Measurements from ENCODE around the gene HOXC5. TPM values are rescaled to one million over a fixed set of nuclear protein-coding genes. Genes with fewer than 3 reads are reported as not detected.

The HOXC5 gene
- polyA plus RNA-seq, 1 donor: 1.8 TPM

DNA sequence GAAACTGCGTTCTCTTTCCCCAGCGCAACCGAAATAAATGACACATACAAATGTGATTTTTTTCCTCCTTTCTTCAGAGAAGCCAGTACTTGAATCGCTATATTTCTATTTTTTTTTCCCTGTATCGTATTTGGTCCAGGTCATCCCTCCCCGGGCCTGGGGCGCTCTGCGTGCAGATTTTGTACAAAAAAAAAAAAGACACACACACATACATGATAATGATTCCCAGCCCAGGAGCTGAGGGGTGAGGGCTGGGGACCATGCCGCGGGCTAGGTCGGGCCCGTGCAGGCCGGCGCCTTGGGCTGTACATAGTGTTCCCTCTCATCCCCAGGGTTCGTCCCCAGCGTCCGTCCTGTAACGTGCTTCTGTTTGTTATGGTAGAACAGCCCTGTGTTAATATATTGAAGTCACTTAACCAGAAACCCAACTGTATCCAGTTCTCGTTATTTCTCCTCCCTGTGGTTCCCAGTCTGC is 29.9 kb upstream of the HOXC5 start:
- no peak for DNase-seq
- no CpG with 5 or more reads among the region's 19 CpGs for WGBS (ENCODE audit: insufficient coverage, low lambda C conversion rate)
- Histone ChIP-seq H3K27ac (ENCODE audit: low read length) (no peak overlapping the region), H3K36me3 (ENCODE audit: control insufficient read depth, insufficient read depth, low read length) (no peaks in the 10 kb centered on the region), H3K4me1 (ENCODE audit: control insufficient read depth, insufficient read depth, low read length) (peaks cover 30% of the 10 kb centered on the region), H3K4me3 (ENCODE audit: low read length) (no peak overlapping the region), H3K9me3 (ENCODE audit: control insufficient read depth, low read depth, low read length) (peaks cover 10% of the 10 kb centered on the region), H3K27me3 (ENCODE audit: control insufficient read depth, insufficient read depth, low read length) (peaks cover 97% of the 10 kb centered on the region)

DNA sequence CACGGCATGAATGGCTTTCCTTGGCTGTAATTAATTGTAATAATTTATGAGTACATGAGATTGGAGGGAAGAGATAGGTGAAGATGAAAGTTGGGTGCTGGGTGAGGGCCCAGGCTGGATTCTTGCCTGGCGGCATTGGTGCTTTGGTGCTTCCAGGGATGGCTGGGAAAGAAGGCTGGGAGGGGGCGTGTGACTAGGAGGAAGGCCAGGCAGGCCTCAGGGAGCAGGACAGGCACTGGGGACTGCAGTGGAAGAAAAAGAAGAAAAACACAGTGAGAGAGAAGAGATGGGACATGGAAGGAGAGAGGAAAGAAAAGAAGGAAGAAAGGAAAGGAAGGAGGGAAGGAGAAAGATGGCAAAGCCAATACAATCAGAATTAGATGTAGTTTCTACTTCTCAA is 29.2 kb upstream of the HOXC5 start:
- 90% methylated on average over 2 of the region's 3 CpGs for WGBS (ENCODE audit: insufficient coverage, low lambda C conversion rate)
- Histone ChIP-seq H3K9me3 (ENCODE audit: control insufficient read depth, low read depth, low read length) (peaks cover 11% of the 10 kb centered on the region), H3K4me3 (ENCODE audit: low read length) (no peak overlapping the region), H3K36me3 (ENCODE audit: control insufficient read depth, insufficient read depth, low read length) (no peaks in the 10 kb centered on the region), H3K27me3 (ENCODE audit: control insufficient read depth, insufficient read depth, low read length) (peaks cover 96% of the 10 kb centered on the region), H3K27ac (ENCODE audit: low read length) (no peak overlapping the region), H3K4me1 (ENCODE audit: control insufficient read depth, insufficient read depth, low read length) (peaks cover 36% of the 10 kb centered on the region)
- no peak for DNase-seq

- H3K27ac ChIP-seq (ENCODE audit: low read length): no peak overlapping the region
- no peak overlapping the region for H3K4me3 ChIP-seq (ENCODE audit: low read length)
- H3K27me3 ChIP-seq (ENCODE audit: control insufficient read depth, insufficient read depth, low read length): peaks cover 95% of the 10 kb centered on the region
- WGBS (ENCODE audit: insufficient coverage, low lambda C conversion rate): 91% methylated on average over 6 of the region's 20 CpGs
- no peaks in the 10 kb centered on the region for H3K36me3 ChIP-seq (ENCODE audit: control insufficient read depth, insufficient read depth, low read length)
- H3K4me1 ChIP-seq (ENCODE audit: control insufficient read depth, insufficient read depth, low read length): peaks cover 38% of the 10 kb centered on the region
- DNase-seq: no peak
- peaks cover 12% of the 10 kb centered on the region for H3K9me3 ChIP-seq (ENCODE audit: control insufficient read depth, low read depth, low read length)
Measured at GRCh38 chr12:54004063-54004840, 28.6 kb upstream of the HOXC5 start.

DNA sequence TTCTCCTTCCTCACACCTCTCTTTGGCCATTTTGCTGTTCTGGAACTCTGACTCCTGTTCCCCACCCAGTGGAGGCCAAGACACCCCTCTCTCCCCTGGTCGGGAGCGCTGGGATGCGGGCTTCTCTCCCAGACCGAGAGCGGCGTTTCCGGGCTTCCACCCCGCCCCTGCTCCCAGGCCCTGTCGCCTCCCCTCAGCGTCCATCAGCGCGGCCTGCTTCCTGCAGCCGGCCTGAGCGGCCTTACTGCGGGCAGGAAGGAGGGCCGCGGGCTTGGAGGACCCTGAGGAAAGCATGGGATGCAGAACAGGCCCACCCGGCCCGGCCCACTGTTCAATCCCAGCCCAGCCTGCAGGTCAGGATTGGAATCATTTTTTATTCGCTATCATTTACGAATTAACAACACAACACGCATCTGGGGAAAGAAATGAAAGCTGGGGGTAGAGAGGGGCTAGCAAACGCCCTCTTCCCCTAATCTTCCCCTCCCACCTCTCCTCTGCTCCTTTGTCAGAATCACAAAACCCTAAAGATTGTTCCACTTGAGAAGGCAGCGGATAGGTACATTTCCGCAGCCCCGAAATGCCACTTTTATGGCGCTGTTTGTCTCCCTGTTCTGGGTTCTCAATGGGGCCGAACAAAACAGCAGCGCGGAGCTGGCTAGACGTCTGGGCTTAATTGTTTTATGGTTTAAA is 27.9 kb upstream of the HOXC5 start:
- H3K27ac ChIP-seq (ENCODE audit: low read length): no peak overlapping the region
- no peaks in the 10 kb centered on the region for H3K36me3 ChIP-seq (ENCODE audit: control insufficient read depth, insufficient read depth, low read length)
- peak overlapping the region; percentile 12 for H3K4me3 ChIP-seq (ENCODE audit: low read length)
- no peak for DNase-seq
- no CpG with 5 or more reads among the region's 31 CpGs for WGBS (ENCODE audit: insufficient coverage, low lambda C conversion rate)
- peaks cover 11% of the 10 kb centered on the region for H3K9me3 ChIP-seq (ENCODE audit: control insufficient read depth, low read depth, low read length)
- H3K27me3 ChIP-seq (ENCODE audit: control insufficient read depth, insufficient read depth, low read length): peaks cover 95% of the 10 kb centered on the region
- peaks cover 42% of the 10 kb centered on the region for H3K4me1 ChIP-seq (ENCODE audit: control insufficient read depth, insufficient read depth, low read length)

- H3K36me3 ChIP-seq (ENCODE audit: control insufficient read depth, insufficient read depth, low read length): no peaks in the 10 kb centered on the region
- no CpG with 5 or more reads among the region's 26 CpGs for WGBS (ENCODE audit: insufficient coverage, low lambda C conversion rate)
Measured at GRCh38 chr12:54005531-54005852, 27.4 kb upstream of the HOXC5 start.

GRCh38 chr12:54005853-54006558 is 26.8 kb upstream of the HOXC5 start:
- H3K36me3 ChIP-seq (ENCODE audit: control insufficient read depth, insufficient read depth, low read length): no peaks in the 10 kb centered on the region
- DNase-seq: peak; percentile 73 to 79
- 10% methylated on average over 8 of the region's 39 CpGs for WGBS (ENCODE audit: insufficient coverage, low lambda C conversion rate)
- peaks cover 50% of the 10 kb centered on the region for H3K4me1 ChIP-seq (ENCODE audit: control insufficient read depth, insufficient read depth, low read length)
- no peak overlapping the region for H3K27ac ChIP-seq (ENCODE audit: low read length)
- H3K4me3 ChIP-seq (ENCODE audit: low read length): peak overlapping the region; percentile 41
- H3K27me3 ChIP-seq (ENCODE audit: control insufficient read depth, insufficient read depth, low read length): peaks cover 95% of the 10 kb centered on the region
- peaks cover 9% of the 10 kb centered on the region for H3K9me3 ChIP-seq (ENCODE audit: control insufficient read depth, low read depth, low read length)

More at GRCh38 chr12:54005531-54005852, 27.4 kb upstream of the HOXC5 start:
- no peak for DNase-seq
- peak overlapping the region; percentile 12 for H3K4me3 ChIP-seq (ENCODE audit: low read length)
- peaks cover 11% of the 10 kb centered on the region for H3K9me3 ChIP-seq (ENCODE audit: control insufficient read depth, low read depth, low read length)
- H3K27ac ChIP-seq (ENCODE audit: low read length): no peak overlapping the region
- peaks cover 46% of the 10 kb centered on the region for H3K4me1 ChIP-seq (ENCODE audit: control insufficient read depth, insufficient read depth, low read length)
- peaks cover 95% of the 10 kb centered on the region for H3K27me3 ChIP-seq (ENCODE audit: control insufficient read depth, insufficient read depth, low read length)

DNA sequence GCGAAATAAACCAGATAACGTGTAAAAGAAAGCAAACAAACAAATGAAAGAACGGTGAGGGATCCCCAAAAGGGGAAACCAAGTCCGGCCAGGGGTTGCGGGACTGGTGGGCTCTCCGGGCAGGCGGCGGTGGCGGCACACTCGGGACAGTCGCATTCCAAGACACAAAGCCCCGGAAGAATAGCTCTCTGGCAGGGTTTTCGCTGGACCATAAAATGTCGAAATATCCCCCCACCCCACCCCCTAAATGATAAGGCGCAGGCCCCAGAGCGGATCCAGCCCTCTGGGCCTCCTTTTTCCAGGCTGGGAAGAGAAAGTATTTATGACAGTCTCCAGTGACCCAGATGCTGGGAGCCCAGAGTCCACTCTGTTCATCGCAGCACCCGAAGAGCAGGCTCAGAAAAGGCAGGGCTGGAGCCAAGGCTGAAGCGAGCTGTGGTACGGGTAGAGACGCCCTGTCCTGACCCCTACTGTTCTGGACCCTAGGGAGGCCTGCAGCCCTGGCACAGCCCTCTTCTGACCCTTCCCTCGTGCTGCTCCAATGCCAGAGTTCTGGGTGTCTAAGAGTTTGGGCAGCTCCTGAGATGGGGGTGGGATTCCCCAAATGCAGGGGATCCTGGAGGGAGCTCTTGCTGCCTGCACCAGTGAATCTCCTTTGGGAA is 26.2 kb upstream of the HOXC5 start:
- WGBS (ENCODE audit: insufficient coverage, low lambda C conversion rate): no CpG with 5 or more reads among the region's 22 CpGs
- no peaks in the 10 kb centered on the region for H3K36me3 ChIP-seq (ENCODE audit: control insufficient read depth, insufficient read depth, low read length)
- peaks cover 94% of the 10 kb centered on the region for H3K27me3 ChIP-seq (ENCODE audit: control insufficient read depth, insufficient read depth, low read length)
- peak overlapping the region; percentile 41 for H3K4me3 ChIP-seq (ENCODE audit: low read length)
- peaks cover 9% of the 10 kb centered on the region for H3K9me3 ChIP-seq (ENCODE audit: control insufficient read depth, low read depth, low read length)
- peaks cover 56% of the 10 kb centered on the region for H3K4me1 ChIP-seq (ENCODE audit: control insufficient read depth, insufficient read depth, low read length)
- DNase-seq: peak in 1 of 2 donors; percentile 77
- H3K27ac ChIP-seq (ENCODE audit: low read length): no peak overlapping the region

GRCh38 chr12:54007538-54008259 is 25.2 kb upstream of the HOXC5 start:
- Histone ChIP-seq H3K36me3 (ENCODE audit: control insufficient read depth, insufficient read depth, low read length) (no peaks in the 10 kb centered on the region), H3K4me1 (ENCODE audit: control insufficient read depth, insufficient read depth, low read length) (peaks cover 56% of the 10 kb centered on the region), H3K27me3 (ENCODE audit: control insufficient read depth, insufficient read depth, low read length) (peaks cover 90% of the 10 kb centered on the region), H3K9me3 (ENCODE audit: control insufficient read depth, low read depth, low read length) (peaks cover 9% of the 10 kb centered on the region), H3K27ac (ENCODE audit: low read length) (no peak overlapping the region), H3K4me3 (ENCODE audit: low read length) (no peak overlapping the region)
- WGBS (ENCODE audit: insufficient coverage, low lambda C conversion rate): no CpG with 5 or more reads among the region's 2 CpGs
- DNase-seq: no peak

GRCh38 chr12:54008260-54008552 is 24.6 kb upstream of the HOXC5 start:
- Histone ChIP-seq H3K27ac (ENCODE audit: low read length) (no peak overlapping the region), H3K4me3 (ENCODE audit: low read length) (no peak overlapping the region), H3K36me3 (ENCODE audit: control insufficient read depth, insufficient read depth, low read length) (no peaks in the 10 kb centered on the region), H3K4me1 (ENCODE audit: control insufficient read depth, insufficient read depth, low read length) (peaks cover 56% of the 10 kb centered on the region), H3K27me3 (ENCODE audit: control insufficient read depth, insufficient read depth, low read length) (peaks cover 90% of the 10 kb centered on the region), H3K9me3 (ENCODE audit: control insufficient read depth, low read depth, low read length) (peaks cover 9% of the 10 kb centered on the region)
- DNase-seq: no peak
- no CpG with 5 or more reads among the region's 2 CpGs for WGBS (ENCODE audit: insufficient coverage, low lambda C conversion rate)

Data from large intestine (tissue), 3 donors.